NCI-H345 treated with DMSO at 0.1 percent for 48 hours (cell line): ENCODE measurements around the gene KRTAP12-2.
"Not testable (repeated sequence)": the region's sequence is repeated elsewhere in the genome, so short reads cannot be mapped to it uniquely, and the experiment has no call there.

Experiments used
- DNase-seq: peaks from one replicate; lab custom pipeline; 2025; ENCODE audit not compliant: unreplicated experiment; lab: John Stamatoyannopoulos, UW

The KRTAP12-2 gene

GRCh38 chr21:44702973-44703730 lies 36.4 kb upstream of the KRTAP12-2 start:
- peak; percentile 87 for DNase-seq

GRCh38 chr21:44702111-44702972 lies 35.6 kb upstream of the KRTAP12-2 start:
- DNase-seq, result peak; percentile 63

DNA sequence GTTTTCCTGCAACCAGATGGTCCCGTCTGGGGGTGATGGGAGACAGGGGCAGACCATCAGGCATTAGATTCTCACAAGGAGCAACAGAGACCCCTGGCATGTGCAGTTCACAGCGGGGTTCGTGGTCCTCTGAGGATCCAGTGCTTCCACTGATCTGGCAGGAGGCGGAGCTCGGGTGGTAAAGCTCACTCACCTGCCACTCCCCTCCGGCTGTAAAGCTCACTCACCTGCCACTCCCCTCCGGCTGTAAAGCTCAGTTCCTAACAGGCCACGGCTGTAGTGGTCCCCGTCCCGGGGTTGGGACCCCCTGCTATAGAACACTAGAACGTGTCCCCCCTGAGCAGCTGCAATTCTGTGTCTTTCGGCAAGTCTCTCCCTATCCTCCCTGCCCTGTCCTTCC lies 34.8 kb upstream of the KRTAP12-2 start:
- no peak for DNase-seq

- no peak for DNase-seq
These were observed 34.3 kb upstream of the KRTAP12-2 start for GRCh38 chr21:44701023-44701400.

GRCh38 chr21:44700101-44701022 lies 33.6 kb upstream of the KRTAP12-2 start:
- no peak for DNase-seq

DNA sequence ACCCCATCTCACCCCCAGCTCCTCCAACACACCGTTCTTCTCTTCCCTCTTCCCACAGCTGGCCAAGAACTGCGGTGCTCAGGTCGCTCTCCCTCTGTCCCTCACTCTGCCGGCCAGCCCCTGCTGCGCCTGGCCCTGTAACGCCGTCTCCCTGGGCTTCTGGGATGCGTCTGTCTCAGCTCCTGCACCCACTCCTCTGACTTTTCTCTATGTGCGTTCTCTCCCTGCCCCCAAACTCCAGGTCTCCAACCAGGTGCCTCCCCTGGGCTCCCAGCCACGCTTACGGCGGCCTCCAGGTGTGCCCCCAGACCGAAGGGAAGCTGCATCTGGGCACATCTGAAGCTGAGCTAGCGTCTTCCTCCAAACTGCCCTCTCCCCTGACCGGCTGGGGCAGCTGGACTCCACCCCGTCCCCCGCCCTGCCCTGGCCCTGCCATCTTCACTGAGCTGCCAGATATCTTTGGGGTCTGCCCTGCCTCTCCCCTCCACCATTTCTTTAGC lies 32.8 kb upstream of the KRTAP12-2 start:
- no peak for DNase-seq

DNA sequence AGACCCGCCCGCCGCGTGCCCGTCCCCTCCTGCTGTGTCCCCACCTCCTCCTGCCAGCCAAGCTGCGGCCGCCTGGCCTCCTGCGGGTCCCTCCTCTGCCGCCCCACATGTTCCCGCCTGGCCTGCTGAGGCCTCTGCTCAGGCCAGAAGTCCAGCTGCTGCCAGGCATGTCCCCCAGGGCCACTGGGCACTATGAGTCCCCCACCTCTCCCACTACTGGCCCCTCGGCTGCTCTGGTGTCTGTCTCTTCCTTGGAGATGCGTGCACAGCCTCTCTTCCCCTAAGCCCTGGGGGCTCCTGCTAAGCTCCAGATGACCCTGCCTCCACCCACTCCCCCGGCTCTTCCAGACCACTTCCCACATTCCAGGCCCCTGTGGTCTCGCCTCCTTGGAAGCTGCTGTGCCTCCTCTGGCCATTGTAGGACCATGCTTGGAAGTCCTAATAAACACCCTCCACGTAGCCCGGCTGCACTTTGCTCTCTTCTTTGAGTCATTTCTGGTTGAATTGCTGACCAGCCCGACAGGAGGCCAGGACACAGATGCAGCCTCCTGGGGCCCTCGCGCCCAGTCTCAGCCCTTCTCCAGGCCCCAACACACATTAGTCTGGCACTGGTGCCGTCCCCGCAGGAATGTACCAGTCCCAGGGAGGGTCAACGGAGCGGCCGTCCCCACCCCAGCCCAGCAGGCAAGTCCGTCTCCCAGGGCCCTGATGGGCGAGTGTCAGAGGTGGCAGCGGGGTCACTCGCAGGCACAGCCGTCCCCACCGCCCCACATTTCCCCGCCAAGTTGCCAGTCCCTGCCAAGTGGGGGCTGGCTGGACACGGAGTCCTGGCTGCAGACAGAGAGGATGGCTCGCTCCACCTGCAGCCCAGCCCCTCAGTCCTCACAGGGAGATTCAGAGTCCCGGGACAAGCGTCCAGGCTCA lies 31.3 kb upstream of the KRTAP12-2 start:
- no peak for DNase-seq

DNA sequence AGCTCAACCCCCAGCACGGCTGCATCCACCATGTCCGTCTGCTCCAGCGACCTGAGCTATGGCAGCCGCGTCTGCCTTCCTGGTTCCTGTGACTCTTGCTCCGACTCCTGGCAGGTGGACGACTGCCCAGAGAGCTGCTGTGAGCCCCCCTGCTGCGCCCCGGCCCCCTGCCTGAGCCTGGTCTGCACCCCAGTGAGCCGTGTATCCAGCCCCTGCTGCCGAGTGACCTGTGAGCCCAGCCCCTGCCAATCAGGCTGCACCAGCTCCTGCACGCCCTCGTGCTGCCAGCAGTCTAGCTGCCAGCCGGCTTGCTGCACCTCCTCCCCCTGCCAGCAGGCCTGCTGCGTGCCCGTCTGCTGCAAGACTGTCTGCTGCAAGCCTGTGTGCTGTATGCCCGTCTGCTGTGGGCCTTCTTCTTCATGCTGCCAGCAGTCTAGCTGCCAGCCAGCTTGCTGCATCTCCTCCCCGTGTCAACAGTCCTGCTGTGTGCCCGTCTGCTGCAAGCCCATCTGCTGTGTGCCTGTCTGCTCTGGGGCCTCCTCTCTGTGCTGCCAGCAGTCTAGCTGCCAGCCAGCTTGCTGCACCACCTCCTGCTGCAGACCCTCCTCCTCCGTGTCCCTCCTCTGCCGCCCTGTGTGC lies 30.6 kb upstream of the KRTAP12-2 start, which contains the start of gene KRTAP10-12:
Gene KRTAP10-12 (plus strand): TSS at position 1 of the 639 bp plus-strand sequence. CDS start 30 bp downstream, at position 31.
- not testable (repeated sequence) for DNase-seq

DNA sequence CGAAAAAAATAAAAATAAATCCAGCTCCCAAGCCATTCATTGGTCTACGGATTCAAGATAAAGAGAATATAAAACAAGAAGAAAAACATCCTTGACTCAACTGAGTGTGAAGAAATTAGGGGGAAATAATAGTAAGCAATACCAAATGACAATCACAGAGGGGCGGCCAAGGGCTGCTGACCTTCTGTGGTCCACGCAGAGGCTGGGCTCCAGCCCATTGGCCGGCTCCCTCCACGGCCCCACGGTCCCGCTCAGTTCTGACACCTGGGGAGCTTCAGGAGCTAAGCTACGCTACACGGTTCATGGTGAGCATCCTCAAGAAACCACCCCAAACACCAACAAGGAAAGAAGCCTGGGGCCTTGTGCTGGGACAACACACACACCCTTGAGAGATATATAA lies 29.8 kb upstream of the KRTAP12-2 start:
- DNase-seq, result no peak

DNA sequence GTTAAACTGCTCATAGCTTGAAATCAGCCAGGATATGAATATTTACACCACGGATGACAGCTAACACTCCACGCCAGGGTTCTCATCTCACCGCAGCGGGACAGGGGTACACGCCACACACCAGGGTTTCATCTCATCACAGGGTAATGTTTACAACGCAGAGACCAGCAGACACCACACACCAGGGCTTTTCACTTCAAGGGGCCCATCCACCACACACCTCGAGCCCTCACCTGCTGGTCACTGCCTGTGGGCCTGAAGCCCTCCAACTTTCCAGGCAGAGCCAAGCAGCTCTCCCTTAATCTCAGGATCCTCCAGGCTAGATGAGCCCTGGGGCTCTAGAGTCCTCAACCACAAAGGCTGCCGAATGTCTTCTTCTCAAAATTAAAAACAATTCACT lies 28.9 kb upstream of the KRTAP12-2 start:
- no peak for DNase-seq

GRCh38 chr21:44695184-44695583 lies 28.5 kb upstream of the KRTAP12-2 start:
- DNase-seq, result no peak

- no peak for DNase-seq
These were observed 28.0 kb upstream of the KRTAP12-2 start for GRCh38 chr21:44694776-44695175.

- no peak for DNase-seq
These were observed 26.2 kb upstream of the KRTAP12-2 start for GRCh38 chr21:44692798-44693512.

DNA sequence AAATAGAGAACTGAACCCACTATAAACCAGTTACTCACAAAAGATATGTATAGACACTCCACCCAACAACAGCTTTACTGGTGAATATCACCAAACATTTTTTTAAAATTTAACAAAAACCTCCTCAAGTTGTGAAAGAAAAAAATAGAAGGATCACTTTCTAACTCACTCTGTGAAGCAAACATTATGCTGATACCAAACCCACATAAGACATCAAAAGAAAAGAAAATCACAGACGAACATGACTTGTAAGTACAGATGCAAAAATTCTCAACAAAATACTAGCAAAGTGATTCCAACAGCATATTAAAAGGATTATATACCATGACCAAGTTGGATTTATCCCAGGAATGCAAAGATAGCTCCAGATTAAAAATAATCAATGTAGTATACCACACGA lies 25.0 kb upstream of the KRTAP12-2 start:
- no peak for DNase-seq

DNA sequence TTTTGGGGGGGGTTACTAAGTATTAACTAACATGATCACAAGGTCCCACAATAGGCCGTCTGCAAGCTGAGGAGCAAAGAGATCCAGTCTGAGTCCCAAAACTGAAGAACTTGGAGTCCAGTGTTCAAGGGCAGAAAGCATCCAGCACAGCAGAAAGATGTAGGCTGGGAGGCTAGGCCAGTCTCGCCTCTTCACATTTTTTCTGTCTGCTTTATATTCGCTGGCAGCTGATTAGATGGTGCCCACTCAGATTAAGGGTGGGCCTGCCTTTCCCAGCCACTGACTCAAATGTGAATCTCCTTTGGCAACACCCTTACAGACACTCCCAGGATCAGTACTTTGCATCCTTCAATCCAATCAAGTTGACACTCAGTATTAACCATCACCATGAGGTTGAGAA lies 23.0 kb upstream of the KRTAP12-2 start:
- DNase-seq, result not testable (repeated sequence)

- DNase-seq, result peak; percentile 63
These were observed 20.9 kb upstream of the KRTAP12-2 start for GRCh38 chr21:44687671-44688070.

DNA sequence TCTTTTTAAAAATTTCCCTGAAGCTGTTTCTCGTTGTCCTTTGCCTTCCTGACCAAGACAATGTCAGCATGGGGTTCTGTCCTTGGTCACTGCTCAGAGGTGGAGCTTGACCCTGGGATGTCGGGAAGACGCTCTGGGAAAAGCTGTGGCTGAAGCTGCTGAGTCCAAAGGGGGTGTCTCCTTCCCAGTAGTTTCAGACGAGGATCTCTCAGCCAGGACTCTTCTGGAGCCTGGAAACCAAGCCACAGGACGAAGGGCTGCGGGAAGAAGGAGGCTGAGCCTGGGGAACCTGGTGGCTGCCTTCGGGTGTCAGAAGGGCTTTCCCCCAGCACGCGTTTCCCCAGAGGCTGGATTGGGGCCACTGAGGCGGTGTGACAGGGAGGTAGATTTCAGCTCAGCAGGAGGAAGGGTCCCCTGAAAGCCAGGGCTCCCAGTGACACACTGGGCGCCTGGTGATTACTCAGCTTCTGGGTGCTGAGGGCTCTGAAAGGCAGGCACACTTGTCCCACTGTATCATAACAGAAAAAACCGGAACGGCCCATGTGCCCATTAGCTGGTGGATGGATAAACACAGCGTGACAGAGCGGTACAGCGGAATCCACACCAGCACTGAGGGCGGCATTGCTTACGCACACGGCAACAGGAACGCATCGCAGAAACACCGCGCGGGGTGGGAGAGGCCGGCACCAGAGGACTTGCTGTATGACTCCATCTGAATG lies 20.3 kb upstream of the KRTAP12-2 start:
- no peak for DNase-seq
